Measurements from ENCODE around the gene ABTB2.
"Not testable (repeated sequence)": the region's sequence is repeated elsewhere in the genome, so short reads cannot be mapped to it uniquely, and the experiment has no call there.

The ABTB2 gene

GRCh38 chr11:34182425-34182824, 175.4 kb downstream of the ABTB2 start:
- DNase-seq, result no peak

GRCh38 chr11:34181856-34182405, 175.9 kb downstream of the ABTB2 start:
- no peak for DNase-seq

- DNase-seq, result no peak
These were observed 176.6 kb downstream of the ABTB2 start for GRCh38 chr11:34181251-34181650.

- DNase-seq, result not testable (repeated sequence)
These were observed 177.0 kb downstream of the ABTB2 start for GRCh38 chr11:34180814-34181165.

- no peak for DNase-seq
These were observed 177.6 kb downstream of the ABTB2 start for GRCh38 chr11:34180040-34180813.

GRCh38 chr11:34179026-34179675, 178.7 kb downstream of the ABTB2 start:
- DNase-seq, result no peak

GRCh38 chr11:34178209-34178821, 179.5 kb downstream of the ABTB2 start:
- DNase-seq, result no peak

GRCh38 chr11:34176751-34177209, 181.0 kb downstream of the ABTB2 start:
- DNase-seq, result no peak

- DNase-seq, result no peak
These were observed 182.4 kb downstream of the ABTB2 start for GRCh38 chr11:34175284-34176019.

GRCh38 chr11:34174412-34175041, 183.3 kb downstream of the ABTB2 start:
- no peak for DNase-seq

GRCh38 chr11:34173050-34173449, 184.8 kb downstream of the ABTB2 start:
- DNase-seq, result no peak

GRCh38 chr11:34169686-34170085, 188.1 kb downstream of the ABTB2 start:
- no peak for DNase-seq

GRCh38 chr11:34168642-34169420, 189.0 kb downstream of the ABTB2 start:
- DNase-seq, result no peak

GRCh38 chr11:34167961-34168360, 189.8 kb downstream of the ABTB2 start:
- no peak for DNase-seq

- DNase-seq, result no peak
These were observed 190.7 kb downstream of the ABTB2 start for GRCh38 chr11:34166806-34167740.

GRCh38 chr11:34165786-34166555, 191.8 kb downstream of the ABTB2 start:
- no peak for DNase-seq

- no peak for DNase-seq
These were observed 192.7 kb downstream of the ABTB2 start for GRCh38 chr11:34165121-34165520.

- DNase-seq, result no peak
These were observed 195.0 kb downstream of the ABTB2 start for GRCh38 chr11:34162856-34163255.

- DNase-seq, result no peak
These were observed 195.4 kb downstream of the ABTB2 start for GRCh38 chr11:34162493-34162820.
